ENCODE data around the gene PRKAR2B.

GRCh38 chr7:107072133-107072532, 27.6 kb downstream of the PRKAR2B start:
- TF ChIP-seq POLR2A (IDR thresholded peaks at IDR 0.05), result no peak
- TF ChIP-seq, protein P1, sequence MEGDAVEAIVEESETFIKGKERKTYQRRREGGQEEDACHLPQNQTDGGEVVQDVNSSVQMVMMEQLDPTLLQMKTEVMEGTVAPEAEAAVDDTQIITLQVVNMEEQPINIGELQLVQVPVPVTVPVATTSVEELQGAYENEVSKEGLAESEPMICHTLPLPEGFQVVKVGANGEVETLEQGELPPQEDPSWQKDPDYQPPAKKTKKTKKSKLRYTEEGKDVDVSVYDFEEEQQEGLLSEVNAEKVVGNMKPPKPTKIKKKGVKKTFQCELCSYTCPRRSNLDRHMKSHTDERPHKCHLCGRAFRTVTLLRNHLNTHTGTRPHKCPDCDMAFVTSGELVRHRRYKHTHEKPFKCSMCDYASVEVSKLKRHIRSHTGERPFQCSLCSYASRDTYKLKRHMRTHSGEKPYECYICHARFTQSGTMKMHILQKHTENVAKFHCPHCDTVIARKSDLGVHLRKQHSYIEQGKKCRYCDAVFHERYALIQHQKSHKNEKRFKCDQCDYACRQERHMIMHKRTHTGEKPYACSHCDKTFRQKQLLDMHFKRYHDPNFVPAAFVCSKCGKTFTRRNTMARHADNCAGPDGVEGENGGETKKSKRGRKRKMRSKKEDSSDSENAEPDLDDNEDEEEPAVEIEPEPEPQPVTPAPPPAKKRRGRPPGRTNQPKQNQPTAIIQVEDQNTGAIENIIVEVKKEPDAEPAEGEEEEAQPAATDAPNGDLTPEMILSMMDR (IDR thresholded peaks at IDR 0.05), result no peak

Data from uterus (tissue), 2 donors.